PC-3 (cell line): Measurements from ENCODE around the gene COPS3.

Experiments
- EZH2 ChIP-seq: fragments of 300-600 bp; sonication (generic); IDR thresholded peaks from one replicate; pipeline ENCODE4 v1.6.1; 2017; ENCODE audit warnings: antibody characterized with exemption, mild to moderate bottlenecking, low read length; ENCODE audit not compliant: unreplicated experiment
- TF ChIP-seq, protein P1 (sequence below): fragments of 300-600 bp; sonication (generic); conservative IDR thresholded peaks from 2 replicates; pipeline ENCODE4 v1.5.1; 2017; ENCODE audit warnings: antibody characterized with exemption, low read depth, mild to moderate bottlenecking, low read length

GRCh38 chr17:17198281-17198680 lies 82.8 kb downstream of the COPS3 start:
- no peak for TF ChIP-seq EZH2
- TF ChIP-seq, protein P1, sequence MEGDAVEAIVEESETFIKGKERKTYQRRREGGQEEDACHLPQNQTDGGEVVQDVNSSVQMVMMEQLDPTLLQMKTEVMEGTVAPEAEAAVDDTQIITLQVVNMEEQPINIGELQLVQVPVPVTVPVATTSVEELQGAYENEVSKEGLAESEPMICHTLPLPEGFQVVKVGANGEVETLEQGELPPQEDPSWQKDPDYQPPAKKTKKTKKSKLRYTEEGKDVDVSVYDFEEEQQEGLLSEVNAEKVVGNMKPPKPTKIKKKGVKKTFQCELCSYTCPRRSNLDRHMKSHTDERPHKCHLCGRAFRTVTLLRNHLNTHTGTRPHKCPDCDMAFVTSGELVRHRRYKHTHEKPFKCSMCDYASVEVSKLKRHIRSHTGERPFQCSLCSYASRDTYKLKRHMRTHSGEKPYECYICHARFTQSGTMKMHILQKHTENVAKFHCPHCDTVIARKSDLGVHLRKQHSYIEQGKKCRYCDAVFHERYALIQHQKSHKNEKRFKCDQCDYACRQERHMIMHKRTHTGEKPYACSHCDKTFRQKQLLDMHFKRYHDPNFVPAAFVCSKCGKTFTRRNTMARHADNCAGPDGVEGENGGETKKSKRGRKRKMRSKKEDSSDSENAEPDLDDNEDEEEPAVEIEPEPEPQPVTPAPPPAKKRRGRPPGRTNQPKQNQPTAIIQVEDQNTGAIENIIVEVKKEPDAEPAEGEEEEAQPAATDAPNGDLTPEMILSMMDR, result no peak
